ENCODE results near the gene EEF1AKMT2.

The EEF1AKMT2 gene

DNA sequence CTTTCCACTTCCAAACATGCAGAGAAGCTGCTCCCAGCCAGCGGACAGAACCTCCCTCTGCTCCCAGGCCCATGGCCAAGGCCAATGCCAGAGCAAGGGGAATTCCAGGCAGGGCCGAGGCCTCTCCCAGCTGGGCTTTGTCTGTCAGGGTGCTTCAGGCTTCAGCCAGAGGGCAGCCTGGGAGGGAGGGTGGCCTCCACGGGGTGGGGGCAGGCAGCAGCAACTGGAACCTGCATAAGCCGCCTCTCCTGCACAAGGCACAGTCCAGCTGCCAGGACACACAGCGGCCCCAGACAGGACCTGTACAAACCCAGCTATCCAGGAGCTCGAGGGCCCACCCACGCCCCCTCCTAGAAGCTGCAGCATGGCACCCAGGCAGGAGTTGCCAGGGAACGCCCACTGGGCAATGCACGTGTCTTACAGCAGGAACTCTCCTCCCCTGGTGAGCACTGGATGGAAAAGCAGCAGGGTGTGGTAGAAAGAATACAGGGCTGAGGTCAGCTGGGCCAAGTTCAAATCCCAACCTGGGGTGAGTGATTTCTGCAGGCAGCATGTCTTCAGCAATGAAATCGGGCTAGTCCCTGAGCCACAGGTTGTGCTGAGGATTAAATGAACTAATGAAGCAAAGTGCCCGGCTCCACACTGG, 55.1 kb downstream of the EEF1AKMT2 start:
- no peak for DNase-seq

DNA sequence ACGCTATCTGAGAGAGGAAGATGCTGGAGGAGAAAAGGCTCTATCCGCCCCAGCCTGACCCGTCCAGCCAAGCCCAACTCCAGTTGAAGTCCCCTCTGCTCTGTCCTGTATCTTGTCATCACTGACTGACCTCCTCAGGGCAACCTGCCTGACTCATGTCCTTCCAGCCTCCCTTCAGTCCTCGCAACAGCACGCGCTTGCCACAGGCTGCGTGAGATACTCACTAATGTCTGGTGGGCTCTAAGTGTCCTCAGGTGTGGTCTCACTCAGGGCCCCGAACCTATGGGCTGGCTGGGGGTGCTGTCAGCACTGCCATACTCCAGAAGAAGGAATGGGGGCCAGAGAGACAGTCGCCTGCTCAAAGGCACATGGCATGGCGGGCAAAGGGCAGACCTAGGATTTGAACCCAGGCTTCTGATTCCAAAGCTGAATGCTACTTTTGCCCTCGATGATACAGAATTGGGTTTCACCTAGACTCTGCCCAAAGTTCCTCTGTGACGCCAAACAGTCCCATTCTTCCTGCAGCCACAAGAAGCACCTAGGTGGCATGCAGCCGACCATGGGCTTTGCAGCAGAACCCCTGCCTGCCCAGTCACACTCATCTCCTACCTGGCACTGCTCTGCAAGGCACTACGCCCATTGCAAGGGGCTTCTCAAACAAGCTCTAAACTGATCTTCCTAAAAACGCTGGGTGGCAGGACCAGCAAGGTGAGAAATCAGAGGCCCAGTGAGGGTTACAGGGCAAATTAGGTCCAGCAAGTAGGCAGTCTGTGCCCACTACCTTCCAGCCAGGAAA, 56.0 kb downstream of the EEF1AKMT2 start:
- no peak for DNase-seq

DNA sequence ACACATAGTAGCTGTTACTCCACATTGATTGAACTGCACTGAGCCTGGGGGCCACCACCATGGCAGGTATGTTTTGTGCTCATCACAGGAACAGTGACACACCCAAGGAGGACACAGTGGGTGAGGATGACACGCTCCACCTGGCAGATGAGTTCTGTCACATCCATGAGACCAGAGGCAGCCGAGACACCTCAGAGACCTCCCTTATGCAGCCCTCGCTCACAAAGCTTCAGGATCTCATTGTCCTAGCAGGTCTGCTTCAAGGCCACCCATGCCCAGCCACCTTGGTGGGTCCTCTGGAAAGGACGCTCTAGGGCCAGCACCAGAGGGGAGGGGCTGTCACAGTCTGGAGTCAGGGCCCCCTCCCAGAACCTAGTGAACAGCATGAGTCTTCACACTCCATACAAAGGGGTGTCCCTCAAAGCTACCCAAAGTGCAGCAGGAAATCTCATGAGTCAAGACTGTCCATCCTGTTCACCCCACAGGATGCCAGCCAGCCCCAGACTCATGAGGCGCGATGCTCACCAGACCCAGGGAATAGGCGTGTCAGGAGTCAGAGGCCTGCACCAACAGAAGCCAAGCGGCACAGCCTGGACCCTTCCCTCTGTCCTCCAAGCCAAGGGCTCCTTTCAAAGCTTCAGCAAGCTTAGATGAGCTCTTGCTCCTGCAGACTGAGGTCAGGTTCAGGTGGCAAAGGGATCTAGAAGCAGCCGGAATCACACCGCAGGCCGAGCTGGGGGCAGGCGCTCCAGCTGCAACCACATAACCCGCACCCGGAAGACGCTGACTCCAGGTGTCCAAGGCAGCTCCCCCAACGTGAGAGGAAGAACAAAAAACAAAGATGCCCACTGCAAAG, 57.1 kb downstream of the EEF1AKMT2 start:
- DNase-seq = no peak

DNA sequence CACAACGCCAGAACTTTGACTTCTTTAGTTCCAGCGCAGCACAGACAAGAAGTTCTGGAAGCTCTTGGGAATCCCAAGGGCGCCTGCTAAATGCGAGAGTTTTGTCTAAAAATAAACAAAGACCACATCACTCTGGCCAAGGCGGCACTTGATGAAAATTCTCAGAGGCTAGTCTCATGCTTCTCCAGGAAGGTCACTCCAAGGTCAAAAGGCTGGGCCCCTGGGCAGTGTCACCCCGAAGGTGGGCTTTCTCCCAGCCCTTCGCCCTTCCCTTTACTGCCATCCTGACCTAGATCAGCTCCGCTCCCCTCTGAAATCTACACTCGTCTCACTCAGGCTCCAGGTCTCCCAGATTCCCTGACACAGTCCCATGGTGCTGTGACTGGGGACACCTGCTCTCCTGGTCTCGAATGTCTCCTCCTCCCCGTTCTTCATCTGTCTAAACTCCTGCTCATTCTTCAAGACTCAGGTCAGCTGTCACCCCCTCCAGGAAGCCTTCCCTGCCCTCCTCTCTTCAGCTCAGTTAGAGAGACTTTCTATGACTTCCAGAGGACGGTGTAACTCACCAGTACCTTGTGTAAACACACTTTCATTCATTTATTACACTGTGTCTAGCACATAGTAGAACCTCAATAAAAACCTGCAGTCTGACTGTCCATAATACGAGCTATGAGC, 58.0 kb downstream of the EEF1AKMT2 start:
- DNase-seq = no peak

DNA sequence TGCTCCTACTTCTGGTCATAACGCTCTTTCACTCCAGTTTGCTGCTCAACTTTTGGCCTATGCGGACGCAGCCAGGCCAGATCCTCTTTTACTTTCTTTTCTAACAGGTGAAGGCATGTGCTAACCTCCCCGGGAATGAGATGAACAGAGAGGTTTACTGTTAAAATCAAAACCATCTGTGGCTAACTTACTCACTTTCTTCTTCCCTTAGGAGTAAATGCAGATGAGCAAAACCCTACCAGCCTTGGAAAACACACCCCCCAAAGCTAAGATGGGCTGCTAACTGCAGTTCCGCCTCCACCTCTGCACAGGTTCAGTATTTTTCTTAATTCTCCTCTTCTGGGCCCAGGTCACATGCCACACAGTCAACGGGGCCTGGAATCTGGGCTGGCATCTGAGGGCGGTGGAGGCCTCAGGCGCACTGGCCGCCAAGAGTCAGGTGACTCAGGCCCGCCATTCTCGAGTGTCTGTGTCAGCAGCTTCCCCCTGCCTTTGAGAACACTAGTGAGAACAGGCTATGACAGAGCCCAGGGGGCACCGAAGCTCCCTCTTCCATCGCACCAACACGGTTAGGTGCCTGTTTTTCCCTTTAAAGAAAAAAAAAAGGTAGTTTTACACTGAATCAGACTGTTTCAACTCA, 58.6 kb downstream of the EEF1AKMT2 start:
- DNase-seq = no peak

DNA sequence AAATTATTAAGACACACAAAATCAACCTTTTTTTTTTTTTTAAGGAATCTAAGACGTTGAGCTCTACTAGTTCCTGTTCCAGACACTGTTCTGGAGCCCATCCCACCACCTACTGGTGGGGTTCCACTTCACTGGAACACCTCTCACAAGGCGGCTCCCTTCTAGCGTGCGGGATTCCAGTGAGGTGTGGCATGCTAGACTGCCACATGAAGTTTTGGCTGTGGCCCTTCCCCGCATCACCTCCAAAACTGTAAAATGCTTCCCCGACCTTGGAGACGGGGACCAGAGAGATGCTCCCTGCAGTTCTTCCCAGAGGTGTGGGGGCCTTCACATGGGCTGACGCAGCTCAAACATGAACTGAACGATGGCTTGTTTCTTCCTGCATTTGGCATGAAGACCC, 60.1 kb downstream of the EEF1AKMT2 start:
- no peak for DNase-seq

DNA sequence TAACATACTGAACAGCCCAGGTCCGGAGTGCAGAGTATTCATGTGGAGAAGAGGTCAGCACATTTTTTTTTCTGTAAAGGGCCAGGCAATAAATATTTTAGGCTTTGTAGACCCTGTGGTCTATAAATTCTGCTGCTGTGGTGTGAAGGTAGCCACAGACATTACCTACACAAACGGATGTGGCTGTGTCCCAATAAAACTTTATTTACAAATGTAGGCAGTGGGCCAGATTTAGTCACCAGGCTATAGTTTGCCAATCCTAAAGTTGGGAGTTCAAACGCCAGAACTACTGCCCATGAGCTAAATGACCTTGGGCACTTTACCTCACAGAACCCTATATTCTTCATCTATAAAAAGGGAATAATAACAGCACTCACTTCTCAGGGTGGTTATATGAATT, 60.9 kb downstream of the EEF1AKMT2 start:
- DNase-seq = no peak

DNA sequence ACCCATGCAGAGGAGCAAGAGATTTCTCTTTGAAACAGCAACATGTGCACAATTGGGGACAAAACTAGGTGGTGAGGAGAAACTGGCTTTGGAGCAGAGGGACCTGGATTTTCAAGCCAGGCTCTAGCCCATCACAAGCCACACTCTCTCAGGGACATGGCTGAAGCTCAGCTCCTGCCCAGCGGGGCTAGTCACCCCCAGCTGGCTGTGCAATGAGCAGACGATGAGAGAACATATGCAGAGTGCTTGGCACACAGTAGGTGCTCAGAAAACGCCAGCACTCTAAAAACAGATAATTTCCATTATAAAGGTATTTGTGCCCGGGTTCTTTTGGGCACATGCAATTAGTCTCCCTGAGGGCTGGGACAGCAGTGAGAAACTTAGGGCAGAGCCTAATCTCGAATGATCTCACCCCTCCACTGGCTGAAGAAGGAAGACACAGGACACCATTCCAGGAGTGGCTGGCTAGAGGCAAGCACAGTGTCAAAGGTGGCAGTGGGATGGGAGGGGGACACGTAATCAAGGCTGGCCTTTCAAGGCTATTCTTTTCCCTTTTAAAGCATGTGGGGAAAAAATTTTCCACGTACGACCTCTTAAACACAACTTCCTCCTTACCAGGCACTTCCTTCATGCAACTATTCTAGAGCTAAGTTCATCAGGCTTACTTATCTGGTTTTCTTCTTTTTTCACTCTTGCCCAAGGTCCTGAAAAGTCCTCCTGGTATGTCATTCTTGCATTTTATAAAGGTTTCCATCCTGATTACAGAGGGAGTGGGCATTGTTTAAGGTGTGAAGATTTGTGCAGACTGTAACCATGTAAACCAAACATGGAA, 62.6 kb downstream of the EEF1AKMT2 start:
- DNase-seq = no peak

DNA sequence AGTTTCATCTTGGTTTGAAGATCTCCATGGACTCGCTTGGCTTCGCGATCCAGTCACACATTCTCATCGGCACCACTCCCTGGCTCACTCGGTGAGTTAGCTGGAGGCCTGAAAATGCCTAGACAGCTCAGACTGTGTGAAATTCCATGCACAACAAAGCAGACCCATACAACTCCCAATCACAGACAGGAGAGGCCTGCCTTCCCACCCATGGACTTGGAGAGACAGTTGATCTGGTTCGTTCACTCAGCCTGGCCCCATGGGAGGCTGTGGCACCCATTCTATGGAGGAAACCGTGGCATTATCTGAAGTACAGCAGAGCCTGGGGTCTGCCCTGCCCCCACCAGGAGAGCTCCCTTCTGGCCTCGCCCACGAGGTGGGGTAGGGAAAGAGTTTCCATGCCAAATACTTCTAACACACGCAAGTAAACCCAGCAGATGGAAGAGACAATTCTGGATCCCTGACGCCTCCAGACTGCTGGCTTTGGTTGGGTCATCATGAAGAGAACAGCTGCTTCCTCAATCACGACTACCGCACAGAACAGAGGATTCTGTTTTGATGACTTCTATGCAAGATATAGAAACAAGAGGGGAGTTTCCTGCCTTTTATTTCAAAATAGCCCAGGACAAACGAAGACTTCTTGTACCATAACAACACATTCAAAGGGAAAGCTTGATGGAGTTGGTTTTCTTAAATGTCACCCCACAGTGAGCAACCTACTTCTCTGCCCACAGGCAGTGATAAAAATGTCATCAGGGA, 63.4 kb downstream of the EEF1AKMT2 start:
- DNase-seq = no peak

DNA sequence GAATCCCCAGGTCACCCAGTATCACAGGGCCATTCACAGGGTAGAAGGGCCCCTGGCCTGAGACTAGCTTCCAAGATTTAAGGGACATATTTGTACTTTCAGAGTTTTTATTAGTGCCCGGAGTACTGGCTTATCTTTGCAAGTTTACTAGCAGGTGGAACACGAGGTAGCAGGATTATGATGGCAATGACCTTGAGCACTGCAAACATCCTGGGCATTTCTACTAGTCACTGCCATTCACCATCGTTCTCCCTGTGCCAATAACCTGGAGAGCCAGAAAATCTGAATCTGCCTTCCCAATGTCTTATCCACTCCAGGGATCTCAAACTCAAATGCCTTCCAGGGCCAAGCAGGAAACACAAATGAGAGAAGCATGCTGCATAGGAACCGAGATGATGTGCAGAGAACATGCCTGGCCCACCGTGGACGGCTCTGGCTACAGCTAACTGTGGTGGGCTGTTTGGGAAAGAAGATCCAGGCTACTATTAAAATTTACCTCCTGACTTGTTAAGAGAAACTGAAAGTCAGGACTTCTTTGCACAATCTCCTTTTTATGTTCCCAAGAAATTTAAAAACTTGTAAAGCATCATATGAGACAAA, 64.2 kb downstream of the EEF1AKMT2 start:
- no peak for DNase-seq

DNA sequence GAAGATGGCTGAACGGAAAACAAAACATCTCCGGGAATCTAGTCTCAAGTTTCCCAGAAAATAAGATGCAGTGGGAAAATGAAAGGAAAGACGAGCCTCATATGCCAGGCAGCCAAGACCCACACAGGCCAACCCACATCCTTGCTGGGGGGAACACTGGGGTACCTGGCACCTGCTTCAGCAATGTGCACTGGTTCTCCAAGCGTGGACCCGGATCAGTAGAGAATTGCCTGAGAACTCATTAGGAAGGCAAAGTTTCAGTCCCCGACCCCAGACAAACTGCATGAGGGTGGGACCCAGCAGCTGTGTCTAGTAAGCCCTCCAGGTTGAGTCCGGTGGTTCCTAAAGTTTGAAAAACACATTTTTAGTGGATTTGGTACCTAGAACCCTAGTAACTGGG, 65.9 kb downstream of the EEF1AKMT2 start:
- DNase-seq = no peak

DNA sequence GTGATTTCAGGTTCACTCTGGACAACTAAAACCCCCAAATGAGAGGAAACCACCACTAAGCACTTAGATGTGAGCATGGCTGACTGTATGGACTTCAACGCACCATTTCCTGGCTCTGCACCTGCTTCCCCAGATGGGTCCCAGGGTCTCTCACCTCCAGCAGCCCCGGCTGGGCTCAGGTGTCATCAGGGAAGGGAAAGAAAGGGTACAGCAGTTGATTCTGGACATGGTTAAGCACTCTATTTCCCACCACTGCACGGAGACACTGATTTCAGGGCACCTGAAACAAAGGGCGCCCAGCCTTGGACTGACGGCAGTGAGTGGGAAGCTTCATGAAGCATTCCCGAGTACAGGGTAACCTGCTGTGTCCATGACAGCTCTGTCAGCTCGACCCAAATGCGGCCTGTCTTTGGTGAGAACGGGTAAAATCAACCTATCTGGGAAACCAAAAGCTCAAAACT, 66.5 kb downstream of the EEF1AKMT2 start:
- no peak for DNase-seq

DNA sequence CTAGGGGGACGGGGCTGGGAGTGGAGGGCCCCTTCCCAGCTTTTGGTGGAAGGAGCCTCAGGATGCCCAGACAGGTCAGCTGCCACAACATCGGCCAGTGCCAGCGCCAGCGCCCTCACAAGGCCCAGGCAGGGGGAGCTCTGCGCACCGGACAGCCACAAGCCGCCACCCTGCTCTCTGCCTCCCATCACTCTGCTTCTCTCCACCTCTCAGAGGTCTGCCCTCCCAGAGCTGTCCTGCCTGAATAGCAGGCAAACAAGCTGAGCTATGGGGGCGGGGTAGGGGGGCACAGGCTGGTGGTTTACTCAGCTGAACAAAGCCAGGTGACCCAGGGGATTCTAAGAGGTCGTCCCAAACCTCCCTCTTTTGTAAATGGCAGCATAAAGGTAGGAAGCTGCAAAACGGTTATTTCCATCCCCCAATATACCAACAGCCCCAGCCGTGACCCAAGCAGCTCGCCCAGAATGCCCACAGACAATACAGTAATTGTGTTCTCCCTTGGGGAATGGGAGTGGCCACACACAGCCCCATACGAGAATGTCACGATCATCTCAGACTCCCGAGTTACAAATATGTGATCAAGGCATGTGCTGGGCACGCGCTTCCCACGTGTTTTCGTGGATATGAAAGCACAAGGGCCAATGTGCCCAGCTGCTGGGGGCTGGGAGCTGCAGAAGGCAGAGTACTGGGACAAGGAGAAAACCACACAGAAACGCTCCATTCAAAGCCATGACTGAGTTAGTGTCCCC, 67.2 kb downstream of the EEF1AKMT2 start:
- no peak for DNase-seq

DNA sequence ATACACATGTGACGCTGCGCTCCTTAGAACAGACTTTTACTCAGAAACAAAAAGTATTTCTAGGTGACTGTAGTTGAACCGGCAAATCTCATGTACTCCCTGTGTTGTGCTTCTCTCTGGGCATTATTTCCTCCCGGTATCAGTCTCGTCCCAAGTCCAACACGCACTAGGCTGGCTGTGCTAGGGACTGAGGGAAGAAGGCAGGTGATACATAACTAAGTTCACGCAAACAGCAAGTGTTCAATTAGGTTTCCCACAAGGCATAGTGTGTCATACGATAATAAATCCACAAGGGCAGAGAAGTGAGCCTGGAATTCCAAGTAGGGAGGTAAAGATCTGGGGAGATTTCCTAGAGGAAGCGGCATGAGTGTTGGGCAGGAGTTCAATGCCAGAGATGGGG, 67.9 kb downstream of the EEF1AKMT2 start:
- no peak for DNase-seq

DNA sequence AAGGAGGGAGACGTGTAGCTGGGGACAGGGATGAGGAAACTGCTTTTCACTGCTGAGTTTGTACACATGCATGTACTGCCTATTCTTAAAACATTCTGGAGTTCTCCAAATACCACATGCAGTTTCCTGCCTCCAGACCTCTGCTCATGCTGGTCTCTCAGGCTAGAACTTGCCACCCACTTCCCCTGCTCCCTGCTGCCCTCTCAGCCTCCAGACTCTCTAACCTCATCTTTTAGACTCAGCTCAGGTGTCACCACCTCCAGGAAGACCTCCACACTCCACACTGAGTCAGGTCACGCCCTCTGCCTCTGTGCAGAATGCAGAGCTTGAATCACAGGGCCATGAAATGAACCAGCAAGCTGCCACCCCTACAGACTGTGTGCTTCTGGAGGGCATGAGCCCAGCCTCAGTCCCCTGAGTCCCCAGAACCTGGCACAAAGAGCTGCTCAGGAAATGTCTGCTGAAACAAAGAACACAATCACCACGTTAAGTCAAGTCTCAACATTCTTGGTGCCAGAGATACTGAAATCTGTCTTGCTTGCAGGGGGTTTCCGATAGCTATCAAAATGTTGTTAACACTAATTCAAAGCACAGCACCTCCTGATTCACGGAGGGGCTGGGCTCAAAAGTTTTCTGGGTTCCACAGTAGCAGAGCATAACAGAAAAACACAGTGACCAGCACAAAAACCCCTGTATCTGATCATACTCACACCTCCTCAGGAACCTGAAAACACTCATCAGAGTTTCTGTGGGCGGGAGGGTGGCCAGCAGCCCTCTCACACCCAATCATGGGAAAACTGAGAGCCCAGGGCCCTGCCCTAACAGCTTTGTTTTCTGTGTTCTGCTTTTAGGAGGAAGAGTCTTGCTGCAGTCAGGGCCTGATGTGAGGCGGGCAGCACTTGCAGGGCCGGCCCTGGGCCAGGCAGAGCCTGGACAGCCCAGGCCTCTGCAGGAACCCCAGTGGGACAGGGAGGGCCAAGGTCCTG, 68.6 kb downstream of the EEF1AKMT2 start:
- no peak for DNase-seq

DNA sequence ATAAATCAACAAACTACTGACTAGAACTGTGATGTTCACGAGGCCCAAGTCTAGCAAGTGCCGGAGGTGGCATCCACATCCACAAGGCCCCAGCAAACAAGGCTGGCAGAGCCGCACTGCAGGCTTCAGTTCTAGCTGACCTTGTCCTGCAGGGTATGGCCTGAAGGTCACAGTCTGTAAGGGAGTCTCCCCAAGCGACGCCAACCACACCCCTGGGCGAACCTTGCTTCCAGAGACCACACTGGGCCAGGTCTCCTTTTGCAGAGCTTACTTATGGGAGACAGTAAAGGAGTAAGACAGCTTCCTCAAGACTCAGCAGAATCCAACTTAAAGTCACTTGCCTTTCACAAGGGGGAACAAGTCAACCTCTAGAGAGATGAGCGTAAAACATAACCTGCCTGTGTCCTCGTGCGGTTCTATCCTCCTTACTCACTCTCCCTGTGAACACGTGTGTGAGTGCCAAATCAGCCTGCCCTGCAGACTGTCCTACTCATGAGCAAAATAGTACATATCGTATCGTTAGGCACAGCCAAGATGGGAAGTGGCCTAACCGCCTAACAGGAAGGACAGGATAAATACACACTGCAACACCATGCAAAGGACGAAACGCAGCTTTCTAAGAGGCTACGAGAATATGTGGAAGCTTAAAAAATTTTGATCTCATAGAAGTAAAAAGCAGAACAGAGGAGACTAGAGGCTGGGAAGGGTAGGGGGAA, 70.2 kb downstream of the EEF1AKMT2 start:
- DNase-seq = no peak

DNA sequence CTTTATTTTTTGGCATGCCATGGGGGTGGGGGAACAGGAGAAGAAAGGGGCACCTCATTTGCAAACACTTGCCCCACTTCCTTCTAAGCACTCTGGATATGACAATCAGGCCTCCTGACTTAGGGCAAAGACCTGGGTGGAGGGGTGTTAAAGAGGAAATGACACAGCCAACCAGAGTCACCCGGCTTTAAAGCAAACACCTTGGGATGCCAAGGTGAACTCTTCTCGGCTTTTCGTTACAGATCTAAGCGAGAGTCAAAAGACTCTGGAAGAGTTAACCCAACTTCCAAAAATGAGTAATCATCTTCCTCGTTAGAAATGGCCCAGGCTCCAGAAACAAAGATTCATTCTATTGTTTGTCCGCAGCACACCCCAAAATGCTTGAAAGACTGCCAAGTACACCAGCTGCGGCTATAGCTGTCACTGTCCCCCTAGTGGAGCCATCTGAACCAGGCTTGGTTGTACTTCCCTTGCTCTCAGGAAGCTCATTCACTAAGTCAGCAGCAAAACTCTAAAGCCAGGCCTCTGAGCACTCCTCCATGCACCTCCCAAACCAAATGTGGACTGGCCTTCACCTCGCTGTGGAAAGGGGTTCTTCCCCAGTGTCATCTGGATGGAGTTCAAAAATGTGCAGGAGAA, 72.4 kb downstream of the EEF1AKMT2 start:
- DNase-seq = no peak

Measured in NCI-H2107 (cell line).